Measurements from ENCODE around the gene PDIA5. TPM values are rescaled to one million over a fixed set of nuclear protein-coding genes. Genes with fewer than 3 reads are reported as not detected.

PDIA5 gene
- total RNA-seq, 4 donors from 2014 or later, result 12.0 to 21.0 (median 15.8) TPM

GRCh38 chr3:123116116-123116515, 49.3 kb downstream of the PDIA5 start:
- DNase-seq (ENCODE audit: low spot score) (no peak), ATAC-seq (ENCODE audit: low FRiP score) (no peak)
- TF ChIP-seq, protein P1, sequence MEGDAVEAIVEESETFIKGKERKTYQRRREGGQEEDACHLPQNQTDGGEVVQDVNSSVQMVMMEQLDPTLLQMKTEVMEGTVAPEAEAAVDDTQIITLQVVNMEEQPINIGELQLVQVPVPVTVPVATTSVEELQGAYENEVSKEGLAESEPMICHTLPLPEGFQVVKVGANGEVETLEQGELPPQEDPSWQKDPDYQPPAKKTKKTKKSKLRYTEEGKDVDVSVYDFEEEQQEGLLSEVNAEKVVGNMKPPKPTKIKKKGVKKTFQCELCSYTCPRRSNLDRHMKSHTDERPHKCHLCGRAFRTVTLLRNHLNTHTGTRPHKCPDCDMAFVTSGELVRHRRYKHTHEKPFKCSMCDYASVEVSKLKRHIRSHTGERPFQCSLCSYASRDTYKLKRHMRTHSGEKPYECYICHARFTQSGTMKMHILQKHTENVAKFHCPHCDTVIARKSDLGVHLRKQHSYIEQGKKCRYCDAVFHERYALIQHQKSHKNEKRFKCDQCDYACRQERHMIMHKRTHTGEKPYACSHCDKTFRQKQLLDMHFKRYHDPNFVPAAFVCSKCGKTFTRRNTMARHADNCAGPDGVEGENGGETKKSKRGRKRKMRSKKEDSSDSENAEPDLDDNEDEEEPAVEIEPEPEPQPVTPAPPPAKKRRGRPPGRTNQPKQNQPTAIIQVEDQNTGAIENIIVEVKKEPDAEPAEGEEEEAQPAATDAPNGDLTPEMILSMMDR (IDR thresholded peaks at IDR 0.05), result no peak

- no peak for DNase-seq (ENCODE audit: low spot score)
Observed at GRCh38 chr3:123119388-123119787, 52.6 kb downstream of the PDIA5 start.

GRCh38 chr3:123119802-123120201, 53.0 kb downstream of the PDIA5 start:
- TF ChIP-seq, protein P1 (IDR thresholded peaks at IDR 0.05), result no peak
- DNase-seq (ENCODE audit: low spot score) (no peak), ATAC-seq (ENCODE audit: low FRiP score) (no peak)

More at GRCh38 chr3:123119388-123119787, 52.6 kb downstream of the PDIA5 start:
- TF ChIP-seq, protein P1 (IDR thresholded peaks at IDR 0.05), result no peak
- no peak for ATAC-seq (ENCODE audit: low FRiP score)

GRCh38 chr3:123120573-123120972, 53.7 kb downstream of the PDIA5 start:
- ATAC-seq (ENCODE audit: low FRiP score) (no peak), DNase-seq (ENCODE audit: low spot score) (no peak)
- TF ChIP-seq, protein P1 (IDR thresholded peaks at IDR 0.05), result no peak

GRCh38 chr3:123122057-123122456, 55.2 kb downstream of the PDIA5 start:
- no peak for DNase-seq (ENCODE audit: low spot score)
- TF ChIP-seq, protein P1 (IDR thresholded peaks at IDR 0.05), result no peak
- no peak for ATAC-seq (ENCODE audit: low FRiP score)

- DNase-seq (ENCODE audit: low spot score) (no peak), ATAC-seq (ENCODE audit: low FRiP score) (peak; percentile 83)
- TF ChIP-seq, protein P1 (IDR thresholded peaks at IDR 0.05), result no peak
Observed at GRCh38 chr3:123122525-123123315, 55.9 kb downstream of the PDIA5 start.
